ENCODE measurements around the gene ZNF853.
"Not testable (repeated sequence)": the region's sequence is repeated elsewhere in the genome, so short reads cannot be mapped to it uniquely, and the experiment has no call there.

The ZNF853 gene

GRCh38 chr7:6653071-6654003 is 37.9 kb downstream of the ZNF853 start:
- no peak for DNase-seq

DNA sequence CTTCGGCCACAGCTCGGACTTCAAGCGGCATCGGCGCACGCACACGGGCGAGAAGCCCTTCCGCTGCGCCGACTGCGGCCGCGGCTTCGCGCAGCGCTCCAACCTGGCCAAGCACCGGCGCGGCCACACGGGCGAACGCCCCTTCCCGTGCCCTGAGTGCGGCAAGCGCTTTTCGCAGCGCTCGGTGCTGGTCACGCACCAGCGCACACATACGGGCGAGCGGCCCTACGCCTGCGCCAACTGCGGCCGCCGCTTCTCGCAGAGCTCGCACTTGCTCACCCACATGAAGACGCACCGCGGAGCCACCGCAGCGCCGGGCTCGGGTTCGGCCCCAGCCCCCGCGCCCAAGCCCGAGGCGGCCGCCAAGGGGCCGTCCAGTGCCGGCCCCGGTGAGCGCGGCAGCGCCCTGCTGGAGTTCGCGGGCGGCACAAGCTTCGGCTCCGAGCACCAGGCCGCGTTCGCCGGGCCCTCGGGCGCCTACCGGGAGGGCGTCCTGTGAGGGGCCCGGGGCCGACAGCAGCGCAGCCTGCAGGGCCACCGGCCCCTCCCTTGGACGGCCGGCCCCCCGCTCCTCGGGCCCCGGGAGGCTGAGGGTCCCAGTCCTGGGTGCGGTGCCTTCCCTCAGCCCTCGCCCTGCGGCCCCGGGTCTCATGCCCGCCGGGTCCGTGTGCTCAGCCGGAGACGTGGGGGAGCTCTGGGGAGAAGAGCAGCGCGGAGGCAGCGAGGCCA is 38.9 kb downstream of the ZNF853 start:
- DNase-seq = no peak

- no peak for DNase-seq
Observed at GRCh38 chr7:6654842-6655610, 39.6 kb downstream of the ZNF853 start.

GRCh38 chr7:6655636-6656385 is 40.4 kb downstream of the ZNF853 start:
- DNase-seq = no peak

DNA sequence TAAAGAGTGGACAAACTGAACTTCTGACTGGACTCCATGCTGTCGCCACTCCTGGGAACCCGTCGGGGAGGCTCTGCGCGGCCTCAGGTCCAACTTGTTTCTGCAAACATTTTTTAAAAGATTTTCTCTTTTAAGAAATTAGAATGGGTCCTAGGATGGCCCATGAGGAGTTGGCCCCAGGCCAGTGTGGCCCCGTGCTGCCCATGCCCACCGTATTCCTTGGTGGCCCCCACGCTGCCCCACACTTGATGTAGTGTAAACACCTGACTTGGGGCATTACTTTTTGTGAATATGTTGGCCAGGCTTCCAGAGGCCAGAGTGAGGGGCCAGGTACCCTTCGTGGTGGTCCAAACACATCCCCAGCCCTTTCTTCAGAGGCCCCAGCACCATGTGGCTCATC is 41.0 kb downstream of the ZNF853 start:
- DNase-seq = no peak

GRCh38 chr7:6658618-6659345 is 43.4 kb downstream of the ZNF853 start:
- no peak for DNase-seq

DNA sequence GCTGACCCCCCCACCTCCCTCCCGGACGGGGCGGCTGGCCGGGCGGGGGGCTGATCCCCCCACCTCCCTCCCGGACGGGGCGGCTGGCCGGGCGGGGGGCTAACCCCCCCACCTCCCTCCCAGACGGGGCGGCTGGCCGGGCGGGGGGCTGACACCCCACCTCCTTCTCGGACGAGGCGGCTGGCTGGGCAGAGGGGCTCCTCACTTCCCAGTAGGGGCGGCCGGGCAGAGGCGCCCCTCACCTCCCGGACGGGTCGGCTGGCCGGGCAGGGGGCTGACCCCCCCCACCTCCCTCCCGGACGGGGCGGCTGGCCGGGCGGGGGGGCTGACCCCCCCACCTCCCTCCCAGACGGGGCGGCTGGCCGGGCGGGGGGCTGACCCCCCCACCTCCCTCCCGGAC is 55.4 kb downstream of the ZNF853 start:
- DNase-seq = not testable (repeated sequence)
